ENCODE data around the gene LALBA.
"Not testable (repeated sequence)": the region's sequence is repeated elsewhere in the genome, so short reads cannot be mapped to it uniquely, and the experiment has no call there.

LALBA gene

DNA sequence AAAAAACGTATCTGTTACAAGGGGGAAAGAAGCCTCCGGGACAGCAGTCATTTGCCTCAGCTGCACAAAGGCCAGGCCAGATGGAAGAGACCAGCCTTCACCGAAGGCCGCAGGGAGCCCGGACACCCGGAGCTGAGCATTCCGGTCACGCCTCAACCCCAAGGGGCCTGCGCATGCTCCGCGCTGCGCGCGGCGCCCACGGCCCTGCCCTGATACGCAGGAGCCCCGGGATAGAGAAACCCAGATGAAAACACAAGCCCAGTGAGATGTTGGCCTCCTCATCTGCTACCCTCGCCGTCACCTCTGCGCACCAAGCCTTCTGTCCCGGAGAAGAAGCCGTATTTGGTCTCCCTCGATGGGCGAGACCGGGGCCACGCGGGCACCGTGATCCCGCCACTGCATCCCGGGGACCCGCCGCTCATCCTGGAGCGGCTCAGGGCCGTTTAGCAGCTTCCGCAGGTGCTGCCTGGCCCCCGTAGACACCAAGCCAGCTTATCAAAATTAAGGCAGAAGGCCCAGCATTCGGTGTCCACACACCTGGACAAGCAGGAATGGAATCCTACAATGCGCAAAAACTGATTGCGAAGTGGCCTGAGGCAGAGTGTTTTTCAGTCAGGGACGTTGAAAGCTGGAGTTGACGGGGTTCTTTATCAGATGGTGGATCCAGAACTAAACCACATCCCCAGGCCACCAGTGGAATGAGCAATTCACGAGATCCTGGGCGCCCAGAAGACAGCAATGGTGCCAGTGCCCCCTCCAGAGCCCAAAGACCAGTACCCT is 41.8 kb downstream of the LALBA start:
- no peak for DNase-seq

DNA sequence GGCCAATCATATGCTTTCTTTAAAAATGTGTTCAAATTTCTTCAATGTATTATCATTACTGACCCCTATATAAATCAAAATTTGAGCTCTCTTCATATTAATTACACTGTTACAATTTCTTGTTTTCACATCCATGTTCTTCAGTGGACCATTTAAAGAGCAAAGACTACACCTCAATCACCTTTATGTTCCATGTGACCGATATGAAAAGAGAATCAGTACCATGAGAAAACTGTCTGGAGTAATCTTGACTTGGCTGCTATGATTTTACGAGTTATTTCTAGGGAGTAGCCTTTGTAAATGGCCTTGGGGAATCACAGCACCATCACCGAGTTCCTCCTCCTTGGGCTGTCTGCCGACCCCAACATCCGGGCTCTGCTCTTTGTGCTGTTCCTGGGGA is 44.5 kb downstream of the LALBA start, which contains the start of gene OR8S1:
Gene OR8S1 (plus strand): TSS at position 301 of the 400 bp plus-strand sequence. CDS start 0 bp downstream, at position 301.
- no peak for DNase-seq

DNA sequence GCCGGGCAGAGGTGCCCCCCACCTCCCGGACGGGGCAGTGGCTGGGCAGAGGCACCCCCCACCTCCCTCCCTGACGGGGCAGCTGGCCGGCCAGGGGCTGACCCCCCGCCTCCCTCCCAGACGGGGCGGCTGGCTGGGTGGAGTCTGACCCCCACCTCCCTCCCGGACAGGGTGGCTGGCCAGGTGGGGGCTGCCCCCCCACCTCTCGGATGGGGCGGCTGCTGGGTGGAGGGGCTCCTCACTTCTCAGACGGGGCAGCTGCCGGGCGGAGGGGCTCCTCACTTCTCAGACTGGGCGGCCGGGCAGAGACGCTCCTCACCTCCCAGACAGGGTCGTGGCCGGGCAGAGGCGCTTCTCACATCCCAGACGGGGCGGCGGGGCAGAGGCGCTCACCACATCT is 49.5 kb downstream of the LALBA start:
- DNase-seq = not testable (repeated sequence)

All from CD4-positive, alpha-beta T cell treated with Interleukin-17A for 1 hour (primary cell).